Gastrocnemius medialis (tissue), 4 donors: ENCODE results near the gene TRIO. TPM values are rescaled to one million over a fixed set of nuclear protein-coding genes. Genes with fewer than 3 reads are reported as not detected.

ENCODE experiments used
- ATAC-seq, 2 donors: fragments of 150-250 bp; one replicate each; pipeline ENCODE4 v1.9.1; 2016
- DNase-seq, 2 donors: peaks; one replicate each; pipeline ENCODE4 v3.0.0-alpha.2; 2019
- H3K27ac ChIP-seq, 4 donors: fragments of 200-600 bp; sonication (generic); 1 replicate in 1 of 4; 2 replicates in 3 of 4; pipeline ENCODE4 v1.5.1; 2016 to 2018; ENCODE audit warnings: mild to moderate bottlenecking in 2 of 4, moderate library complexity in 1 of 4
- H3K27me3 ChIP-seq, 3 donors: fragments of 200-600 bp; sonication (generic) in 2 of 3; 1 replicate in 1 of 3; 2 replicates in 2 of 3; pipeline versions ENCODE4 v1.5.1 to v1.6.0; 2016 to 2019; ENCODE audit warnings: mild to moderate bottlenecking in 1 of 3, moderate library complexity in 1 of 3
- H3K36me3 ChIP-seq, 2 donors: fragments of 200-600 bp; sonication (generic) in 1 of 2; one replicate each; pipeline ENCODE4 v1.5.1; 2017 to 2018
- H3K4me1 ChIP-seq, 2 donors: fragments of 200-600 bp; sonication (generic) in 1 of 2; one replicate each; pipeline ENCODE4 v1.5.1; 2016 to 2017; ENCODE audit warnings: mild to moderate bottlenecking in 2 of 2
- H3K4me3 ChIP-seq, 4 donors: fragments of 200-600 bp; sonication (generic) in 3 of 4; 1 replicate in 1 of 4; 2 replicates in 3 of 4; pipeline ENCODE4 v1.5.1; 2016 to 2019; ENCODE audit warnings: mild to moderate bottlenecking in 2 of 4
- H3K9me3 ChIP-seq, 3 donors: fragments of 200-600 bp; sonication (generic) in 2 of 3; 1 replicate in 1 of 3; 2 replicates in 2 of 3; pipeline ENCODE4 v1.5.1; 2016 to 2019
- POLR2A ChIP-seq, 2 donors: fragments of 450-650 bp; IDR thresholded peaks; one replicate each; pipeline ENCODE4 v1.6.1; 2017; ENCODE audit warnings: antibody characterized with exemption in 2 of 2, mild to moderate bottlenecking in 2 of 2, moderate library complexity in 2 of 2
- in situ Hi-C, 4 donors: fragments of 200-750 bp; cut with MboI; loops; one replicate each; pipeline versions ENCODE4 v1.15.0 to v1.8.0; 2017; ENCODE audit warnings: low sequenced_read_pairs in 4 of 4
- intact Hi-C: fragments of 100-400 bp; cut with DNase I; formaldehyde crosslinking; loops from one replicate; pipeline ENCODE4 v1.15.1; 2023; ENCODE audit warnings: low total_unique reads
- total RNA-seq, 4 donors: library from RNA; depleted of rRNA; stranded (reverse); fragments of >200 nt; gene quantifications; one replicate each; pipeline versions ENCODE4 v1.1.0 to v1.2.3, GENCODE V29; 2016
- TF ChIP-seq, protein P1 (sequence below), 5 experiments: fragments of 450-650 bp in 3 of 5; fragments of 200-600 bp in 2 of 5; sonication (generic) in 2 of 5; IDR thresholded peaks in 4 of 5; conservative IDR thresholded peaks in 1 of 5; 1 replicate in 4 of 5; 2 replicates in 1 of 5; pipeline ENCODE4 v1.5.1; 2016 to 2019; ENCODE audit warnings: antibody characterized with exemption in 5 of 5, mild to moderate bottlenecking in 3 of 5, moderate library complexity in 3 of 5

The TRIO gene
- total RNA-seq, 4 donors from 2014 or later = 31.5 to 57.5 (median 50.4) TPM

DNA sequence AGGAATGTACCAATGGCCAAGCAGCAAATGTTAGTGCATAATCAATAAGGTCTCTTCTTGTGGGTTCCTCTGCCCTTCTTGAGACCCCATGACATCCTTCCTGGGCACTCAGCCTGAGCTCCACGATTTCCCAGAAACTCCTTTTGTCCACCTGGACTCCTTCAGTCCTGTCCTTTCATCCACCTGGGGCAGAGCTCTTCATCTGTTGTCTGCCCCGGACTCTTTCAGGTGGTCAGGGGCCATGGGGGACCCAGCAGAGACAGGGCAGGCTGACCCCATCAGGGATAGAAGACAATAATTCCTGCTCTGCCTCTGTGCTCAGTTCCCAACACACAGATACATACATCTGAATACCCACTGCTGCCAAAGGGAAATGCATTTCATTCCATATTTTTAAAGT is 379.6 kb downstream of the TRIO start:
- intact Hi-C loops = no loop called here
- in situ Hi-C loops = no loop called here
- DNase-seq = no peak
- Histone ChIP-seq H3K4me3 (no peak overlapping the region), H3K9me3 (no peaks in the 10 kb centered on the region), H3K27me3 (no peaks in the 10 kb centered on the region), H3K36me3 (no peaks in the 10 kb centered on the region), H3K4me1 (no peaks in the 10 kb centered on the region), H3K27ac (no peak overlapping the region)
- TF ChIP-seq, protein P1, sequence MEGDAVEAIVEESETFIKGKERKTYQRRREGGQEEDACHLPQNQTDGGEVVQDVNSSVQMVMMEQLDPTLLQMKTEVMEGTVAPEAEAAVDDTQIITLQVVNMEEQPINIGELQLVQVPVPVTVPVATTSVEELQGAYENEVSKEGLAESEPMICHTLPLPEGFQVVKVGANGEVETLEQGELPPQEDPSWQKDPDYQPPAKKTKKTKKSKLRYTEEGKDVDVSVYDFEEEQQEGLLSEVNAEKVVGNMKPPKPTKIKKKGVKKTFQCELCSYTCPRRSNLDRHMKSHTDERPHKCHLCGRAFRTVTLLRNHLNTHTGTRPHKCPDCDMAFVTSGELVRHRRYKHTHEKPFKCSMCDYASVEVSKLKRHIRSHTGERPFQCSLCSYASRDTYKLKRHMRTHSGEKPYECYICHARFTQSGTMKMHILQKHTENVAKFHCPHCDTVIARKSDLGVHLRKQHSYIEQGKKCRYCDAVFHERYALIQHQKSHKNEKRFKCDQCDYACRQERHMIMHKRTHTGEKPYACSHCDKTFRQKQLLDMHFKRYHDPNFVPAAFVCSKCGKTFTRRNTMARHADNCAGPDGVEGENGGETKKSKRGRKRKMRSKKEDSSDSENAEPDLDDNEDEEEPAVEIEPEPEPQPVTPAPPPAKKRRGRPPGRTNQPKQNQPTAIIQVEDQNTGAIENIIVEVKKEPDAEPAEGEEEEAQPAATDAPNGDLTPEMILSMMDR (IDR thresholded peaks at IDR 0.05 in 4 of 5, conservative IDR thresholded peaks at IDR 0.05 in 1 of 5) = no peak
- ATAC-seq = no peak

DNA sequence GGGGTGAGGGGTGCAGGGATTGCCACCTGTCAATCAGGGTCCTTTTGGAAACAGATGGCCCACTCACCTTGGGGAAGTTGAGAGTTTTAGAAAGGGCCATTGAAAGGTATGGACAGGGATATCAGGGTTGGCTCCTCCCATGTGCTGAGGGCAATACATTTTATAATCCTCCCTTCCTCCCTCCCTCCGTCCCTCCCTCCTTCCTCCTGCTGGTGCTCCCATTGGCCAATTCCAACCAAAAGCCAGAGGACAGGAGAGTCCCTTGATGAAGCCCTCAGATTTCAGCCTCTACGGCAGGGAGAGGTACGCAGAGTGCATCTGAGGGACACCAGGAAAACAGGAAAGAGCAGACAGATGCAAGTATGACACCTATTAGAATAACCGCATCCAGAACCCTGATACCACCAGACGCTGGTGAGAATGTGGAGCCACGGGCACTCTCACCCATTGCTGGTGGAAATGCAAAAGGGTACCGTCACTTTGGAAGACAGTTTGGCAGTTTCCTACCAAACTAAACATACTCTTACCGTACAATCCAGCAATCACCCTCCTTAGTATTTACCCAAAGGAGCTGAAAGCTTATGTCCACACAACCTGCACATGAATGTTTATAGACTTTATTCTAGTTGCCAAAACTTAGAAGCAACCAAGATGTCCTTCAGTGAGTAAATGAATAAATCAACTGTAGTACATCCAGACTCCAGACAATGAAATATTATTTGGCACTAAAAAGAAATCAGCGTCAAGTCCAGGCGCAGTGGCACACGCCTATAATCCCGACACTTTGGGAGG is 380.3 kb downstream of the TRIO start:
- Histone ChIP-seq H3K27me3 (no peaks in the 10 kb centered on the region), H3K9me3 (no peaks in the 10 kb centered on the region), H3K27ac (no peak overlapping the region), H3K4me3 (no peak overlapping the region), H3K36me3 (no peaks in the 10 kb centered on the region), H3K4me1 (no peaks in the 10 kb centered on the region)
- DNase-seq (no peak), ATAC-seq (no peak)
- intact Hi-C loops = no loop called here
- in situ Hi-C loops = no loop called here
- TF ChIP-seq POLR2A (IDR thresholded peaks at IDR 0.05) = no peak
- TF ChIP-seq, protein P1 (IDR thresholded peaks at IDR 0.05 in 4 of 5, conservative IDR thresholded peaks at IDR 0.05 in 1 of 5) = no peak

DNA sequence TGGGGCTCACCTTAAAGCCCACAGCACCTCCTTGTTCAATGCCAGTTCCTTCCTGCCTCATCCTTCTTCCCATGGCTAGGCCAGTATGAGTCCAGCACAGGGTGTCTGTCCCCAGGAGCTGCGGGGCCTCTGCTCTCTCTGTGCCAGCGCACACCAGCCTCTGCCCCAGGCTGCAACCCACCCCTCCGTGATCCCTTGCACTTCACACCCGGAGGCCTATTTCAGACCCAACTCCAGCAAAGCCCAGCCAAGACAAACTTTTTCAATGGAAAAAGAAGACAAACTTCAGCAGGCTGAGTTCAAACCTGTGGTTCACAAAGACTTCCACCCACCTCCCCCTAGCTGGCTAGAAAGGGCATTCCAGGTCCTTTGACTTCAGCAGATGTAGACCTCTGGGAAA is 382.3 kb downstream of the TRIO start:
- in situ Hi-C loops = no loop called here
- no peak for ATAC-seq
- intact Hi-C loops = no loop called here

DNA sequence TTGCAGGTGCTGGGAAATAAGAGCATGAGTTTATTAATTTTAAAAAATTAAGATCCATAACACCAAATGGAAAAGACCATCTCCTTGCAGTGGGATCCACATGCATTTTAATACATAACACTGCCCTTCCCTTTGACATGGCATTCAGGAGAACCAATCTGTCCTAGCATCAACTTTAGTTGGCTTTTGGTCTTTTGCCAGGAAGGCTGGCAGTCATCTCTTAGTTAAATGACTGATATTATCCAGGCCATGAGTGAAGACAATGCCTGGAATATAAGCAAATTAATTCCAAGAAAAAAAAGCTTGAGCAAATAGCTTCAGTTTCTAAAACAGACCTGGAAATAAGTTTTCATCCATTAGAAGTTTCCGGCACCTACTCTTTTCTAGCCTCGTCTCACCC is 383.4 kb downstream of the TRIO start:
- intact Hi-C loops (no loop called here), in situ Hi-C loops (no loop called here)
- DNase-seq (no peak), ATAC-seq (no peak)
- Histone ChIP-seq H3K27me3 (no peaks in the 10 kb centered on the region), H3K9me3 (no peaks in the 10 kb centered on the region), H3K4me1 (no peaks in the 10 kb centered on the region), H3K27ac (no peak overlapping the region), H3K4me3 (no peak overlapping the region), H3K36me3 (no peaks in the 10 kb centered on the region)
- TF ChIP-seq POLR2A (IDR thresholded peaks at IDR 0.05) = no peak
- TF ChIP-seq, protein P1 (IDR thresholded peaks at IDR 0.05 in 4 of 5, conservative IDR thresholded peaks at IDR 0.05 in 1 of 5) = no peak

More for the DNA sequence above, 382.3 kb downstream of the TRIO start:
- no peaks in the 10 kb centered on the region for H3K27me3 ChIP-seq
- H3K9me3 ChIP-seq = no peaks in the 10 kb centered on the region
- H3K4me1 ChIP-seq = no peaks in the 10 kb centered on the region
- TF ChIP-seq, protein P1 (IDR thresholded peaks at IDR 0.05 in 4 of 5, conservative IDR thresholded peaks at IDR 0.05 in 1 of 5) = no peak
- no peak for TF ChIP-seq POLR2A (IDR thresholded peaks at IDR 0.05)
- no peak for DNase-seq
- H3K27ac ChIP-seq = no peak overlapping the region
- H3K36me3 ChIP-seq = no peaks in the 10 kb centered on the region
- no peak overlapping the region for H3K4me3 ChIP-seq

DNA sequence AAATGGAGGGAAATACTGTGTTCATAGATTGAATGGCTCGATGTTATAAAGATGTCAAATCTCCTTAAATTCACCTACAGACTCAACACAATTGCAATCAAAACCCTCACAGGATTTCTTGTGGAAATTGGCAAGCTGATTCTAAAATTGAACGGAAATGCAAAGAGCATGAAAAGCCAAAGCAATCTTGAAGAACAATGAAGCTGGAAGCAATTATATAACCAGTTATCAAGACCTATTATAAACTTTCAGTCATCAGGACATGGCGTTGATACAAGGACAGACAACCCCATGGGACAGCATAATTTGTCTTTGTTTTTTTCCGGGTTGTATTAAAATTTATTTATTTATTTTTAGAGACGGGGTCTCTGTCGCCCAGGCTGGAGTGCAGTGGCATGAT is 385.0 kb downstream of the TRIO start:
- TF ChIP-seq, protein P1 (IDR thresholded peaks at IDR 0.05 in 4 of 5, conservative IDR thresholded peaks at IDR 0.05 in 1 of 5) = no peak
- TF ChIP-seq POLR2A (IDR thresholded peaks at IDR 0.05) = no peak
- intact Hi-C loops = no loop called here

More for the DNA sequence above, 385.0 kb downstream of the TRIO start:
- Histone ChIP-seq H3K36me3 (no peaks in the 10 kb centered on the region), H3K9me3 (no peaks in the 10 kb centered on the region), H3K27ac (no peak overlapping the region), H3K4me3 (no peak overlapping the region), H3K27me3 (no peaks in the 10 kb centered on the region), H3K4me1 (no peaks in the 10 kb centered on the region)
- in situ Hi-C loops = no loop called here
- no peak for ATAC-seq
- DNase-seq = no peak
